NCI-H1436 treated with DMSO at 0.1 percent for 48 hours (cell line): ENCODE data around the gene PON2.
"Not testable (repeated sequence)": the region's sequence is repeated elsewhere in the genome, so short reads cannot be mapped to it uniquely, and the experiment has no call there.

Source experiments
- DNase-seq: peaks from one replicate; lab custom pipeline; 2025; lab: John Stamatoyannopoulos, UW

PON2 gene

GRCh38 chr7:95405208-95405607 is 29.6 kb downstream of the PON2 start:
- no peak for DNase-seq

- DNase-seq = no peak
Measured at GRCh38 chr7:95404316-95404865, 30.4 kb downstream of the PON2 start.

GRCh38 chr7:95398155-95398940 is 36.5 kb downstream of the PON2 start:
- no peak for DNase-seq

GRCh38 chr7:95397381-95397780 is 37.4 kb downstream of the PON2 start:
- DNase-seq = no peak

GRCh38 chr7:95396136-95397032 is 38.4 kb downstream of the PON2 start, which contains the start of gene PON3:
PON3 (minus strand) TSS chr7:95396375; CDS start chr7:95396350, 25 bp downstream.
- DNase-seq = no peak

GRCh38 chr7:95395755-95396135 is 39.1 kb downstream of the PON2 start:
- DNase-seq = no peak

GRCh38 chr7:95394370-95394769 is 40.5 kb downstream of the PON2 start:
- no peak for DNase-seq

- DNase-seq = no peak
Measured at GRCh38 chr7:95391761-95392160, 43.1 kb downstream of the PON2 start.

GRCh38 chr7:95389516-95389915 is 45.3 kb downstream of the PON2 start:
- DNase-seq = no peak

GRCh38 chr7:95379457-95379856 is 55.4 kb downstream of the PON2 start:
- not testable (repeated sequence) for DNase-seq

- DNase-seq = no peak
Measured at GRCh38 chr7:95376632-95377400, 58.0 kb downstream of the PON2 start.

GRCh38 chr7:95375591-95376257 is 59.1 kb downstream of the PON2 start:
- DNase-seq = no peak

GRCh38 chr7:95373323-95373722 is 61.5 kb downstream of the PON2 start:
- DNase-seq = no peak

GRCh38 chr7:95368235-95368634 is 66.6 kb downstream of the PON2 start:
- no peak for DNase-seq

- no peak for DNase-seq
Measured at GRCh38 chr7:95367606-95368005, 67.2 kb downstream of the PON2 start.

GRCh38 chr7:95365151-95365550 is 69.7 kb downstream of the PON2 start:
- no peak for DNase-seq

- DNase-seq = no peak
Measured at GRCh38 chr7:95357623-95358022, 77.2 kb downstream of the PON2 start.
